HG02970 (cell line): ENCODE measurements around the gene STARD5.

ENCODE experiments used
- ATAC-seq: cut with Tn5 transposase; IDR thresholded peaks from one replicate; pipeline ENCODE4 v1.9.1; 2021; ENCODE audit warnings: mild to moderate bottlenecking, moderate library complexity, moderate number of reproducible peaks; ENCODE audit not compliant: unreplicated experiment, low FRiP score

STARD5 gene

GRCh38 chr15:81314378-81314777, 9.6 kb downstream of the STARD5 start:
- ATAC-seq = no peak

- no peak for ATAC-seq
Observed at GRCh38 chr15:81313686-81314085, 10.3 kb downstream of the STARD5 start.

GRCh38 chr15:81312790-81313543, 11.0 kb downstream of the STARD5 start:
- no peak for ATAC-seq

- ATAC-seq = no peak
Observed at GRCh38 chr15:81311752-81312464, 12.0 kb downstream of the STARD5 start.

- ATAC-seq = no peak
Observed at GRCh38 chr15:81310480-81310879, 13.5 kb downstream of the STARD5 start.

- no peak for ATAC-seq
Observed at GRCh38 chr15:81309647-81310450, 14.1 kb downstream of the STARD5 start.

GRCh38 chr15:81308260-81308659, 15.7 kb downstream of the STARD5 start:
- ATAC-seq = no peak

GRCh38 chr15:81304226-81304625, 19.7 kb downstream of the STARD5 start:
- no peak for ATAC-seq

GRCh38 chr15:81303244-81304225, 20.4 kb downstream of the STARD5 start:
- no peak for ATAC-seq

- ATAC-seq = no peak
Observed at GRCh38 chr15:81302701-81303109, 21.2 kb downstream of the STARD5 start.

GRCh38 chr15:81301815-81302399, 22.0 kb downstream of the STARD5 start:
- peak; percentile 78 for ATAC-seq

- no peak for ATAC-seq
Observed at GRCh38 chr15:81301385-81301784, 22.6 kb downstream of the STARD5 start.

- ATAC-seq = no peak
Observed at GRCh38 chr15:81299630-81300273, 24.2 kb downstream of the STARD5 start.

GRCh38 chr15:81299156-81299555, 24.8 kb downstream of the STARD5 start:
- ATAC-seq = no peak

GRCh38 chr15:81298611-81299010, 25.3 kb downstream of the STARD5 start:
- no peak for ATAC-seq

- ATAC-seq = no peak
Observed at GRCh38 chr15:81297603-81298575, 26.1 kb downstream of the STARD5 start.

- no peak for ATAC-seq
Observed at GRCh38 chr15:81297147-81297572, 26.8 kb downstream of the STARD5 start.

- ATAC-seq = peak; percentile 39
Observed at GRCh38 chr15:81296673-81297072, 27.3 kb downstream of the STARD5 start.
